Erythroblast (primary cell): Measurements from ENCODE around the gene PODXL.

Experiments
- DNase-seq, 2 experiments: peaks; one replicate each; lab custom pipeline; 2025; lab: John Stamatoyannopoulos, UW
- GATA1 ChIP-seq: IDR thresholded peaks from 2 replicates; pipeline ENCODE4 v1.6.1; 2011; ENCODE audit warnings: low read depth, mild to moderate bottlenecking, control low read depth, low read length, moderate library complexity
- POLR2A ChIP-seq: IDR thresholded peaks from 2 replicates; pipeline ENCODE4 v1.6.1; 2011; ENCODE audit warnings: mild to moderate bottlenecking, low read length

PODXL gene

GRCh38 chr7:131504157-131504899 is 52.1 kb downstream of the PODXL start:
- no peak for DNase-seq
- TF ChIP-seq GATA1 (no peak), POLR2A (no peak)

- DNase-seq = no peak
Observed at GRCh38 chr7:131503639-131504038, 52.8 kb downstream of the PODXL start.

GRCh38 chr7:131502810-131503508 is 53.5 kb downstream of the PODXL start:
- DNase-seq = peak in 1 of 2 experiments; percentile 10
- TF ChIP-seq POLR2A (no peak), GATA1 (no peak)

More at GRCh38 chr7:131503639-131504038, 52.8 kb downstream of the PODXL start:
- no peak for TF ChIP-seq POLR2A
- TF ChIP-seq GATA1 = no peak

GRCh38 chr7:131501930-131502685 is 54.3 kb downstream of the PODXL start:
- TF ChIP-seq POLR2A (no peak), GATA1 (no peak)
- no peak for DNase-seq

GRCh38 chr7:131501422-131501821 is 55.0 kb downstream of the PODXL start:
- DNase-seq = no peak
- TF ChIP-seq POLR2A (no peak), GATA1 (no peak)

- DNase-seq = no peak
- TF ChIP-seq GATA1 (no peak), POLR2A (no peak)
Observed at GRCh38 chr7:131500357-131500756, 56.1 kb downstream of the PODXL start.

- no peak for DNase-seq
- TF ChIP-seq GATA1 (no peak), POLR2A (no peak)
Observed at GRCh38 chr7:131499801-131500200, 56.6 kb downstream of the PODXL start.

GRCh38 chr7:131498237-131498885 is 58.1 kb downstream of the PODXL start:
- TF ChIP-seq POLR2A (no peak), GATA1 (no peak)
- DNase-seq = no peak

GRCh38 chr7:131497454-131497853 is 59.0 kb downstream of the PODXL start:
- TF ChIP-seq POLR2A = no peak
- TF ChIP-seq GATA1 = no peak
- no peak for DNase-seq

GRCh38 chr7:131495669-131496498 is 60.5 kb downstream of the PODXL start:
- TF ChIP-seq GATA1 = no peak
- TF ChIP-seq POLR2A = no peak

GRCh38 chr7:131494182-131494581 is 62.2 kb downstream of the PODXL start:
- TF ChIP-seq GATA1 = no peak
- no peak for TF ChIP-seq POLR2A
- no peak for DNase-seq

More at GRCh38 chr7:131495669-131496498, 60.5 kb downstream of the PODXL start:
- DNase-seq = no peak

GRCh38 chr7:131493581-131493980 is 62.8 kb downstream of the PODXL start:
- no peak for TF ChIP-seq GATA1
- no peak for TF ChIP-seq POLR2A
- no peak for DNase-seq
